Measurements from ENCODE around the gene PXDN.

PXDN gene

GRCh38 chr2:1607236-1607920 lies 136.9 kb downstream of the PXDN start:
- H3K23ac ChIP-seq (ENCODE audit: low read length), result no peak overlapping the region
- H3K4me1 ChIP-seq (ENCODE audit: control insufficient read depth, low read depth, low read length), result peaks cover 11% of the 10 kb centered on the region
- no peak overlapping the region for H3K9ac ChIP-seq (ENCODE audit: low read length)
- H3K4me2 ChIP-seq (ENCODE audit: low read length), result no peak overlapping the region
- H3K56ac ChIP-seq (ENCODE audit: low read length), result no peak overlapping the region
- no peak overlapping the region for H4K8ac ChIP-seq (ENCODE audit: low read depth, low read length)
- H4K5ac ChIP-seq (ENCODE audit: low read length), result no peak overlapping the region
- no peak for DNase-seq
- H3K4ac ChIP-seq (ENCODE audit: low read depth, low read length), result no peak overlapping the region
- no peak overlapping the region for H2AK5ac ChIP-seq (ENCODE audit: low read length)
- no peaks in the 10 kb centered on the region for H3K27me3 ChIP-seq (ENCODE audit: insufficient read depth, low read length, poor library complexity)
- no peak overlapping the region for H2BK15ac ChIP-seq (replicated peaks; ENCODE audit: low read depth)
- WGBS (ENCODE audit: extremely low coverage, insufficient coverage, low lambda C conversion rate), result no CpG with 5 or more reads among the region's 7 CpGs
- H3K4me3 ChIP-seq (ENCODE audit: low read length), result no peak overlapping the region
- H3K36me3 ChIP-seq (ENCODE audit: control insufficient read depth, insufficient read depth, low read length), result no peaks in the 10 kb centered on the region
- no peak overlapping the region for H2BK120ac ChIP-seq (ENCODE audit: low read depth, low read length)
- no peak overlapping the region for H3K27ac ChIP-seq (ENCODE audit: low read depth, low read length)
- H2BK5ac ChIP-seq (ENCODE audit: low read length), result no peak overlapping the region
- H3K18ac ChIP-seq (ENCODE audit: low read length), result no peak overlapping the region
- no peaks in the 10 kb centered on the region for H3K79me2 ChIP-seq (ENCODE audit: control insufficient read depth, insufficient read depth, low read length)
- no peaks in the 10 kb centered on the region for H3K79me1 ChIP-seq (ENCODE audit: low read length)

DNA sequence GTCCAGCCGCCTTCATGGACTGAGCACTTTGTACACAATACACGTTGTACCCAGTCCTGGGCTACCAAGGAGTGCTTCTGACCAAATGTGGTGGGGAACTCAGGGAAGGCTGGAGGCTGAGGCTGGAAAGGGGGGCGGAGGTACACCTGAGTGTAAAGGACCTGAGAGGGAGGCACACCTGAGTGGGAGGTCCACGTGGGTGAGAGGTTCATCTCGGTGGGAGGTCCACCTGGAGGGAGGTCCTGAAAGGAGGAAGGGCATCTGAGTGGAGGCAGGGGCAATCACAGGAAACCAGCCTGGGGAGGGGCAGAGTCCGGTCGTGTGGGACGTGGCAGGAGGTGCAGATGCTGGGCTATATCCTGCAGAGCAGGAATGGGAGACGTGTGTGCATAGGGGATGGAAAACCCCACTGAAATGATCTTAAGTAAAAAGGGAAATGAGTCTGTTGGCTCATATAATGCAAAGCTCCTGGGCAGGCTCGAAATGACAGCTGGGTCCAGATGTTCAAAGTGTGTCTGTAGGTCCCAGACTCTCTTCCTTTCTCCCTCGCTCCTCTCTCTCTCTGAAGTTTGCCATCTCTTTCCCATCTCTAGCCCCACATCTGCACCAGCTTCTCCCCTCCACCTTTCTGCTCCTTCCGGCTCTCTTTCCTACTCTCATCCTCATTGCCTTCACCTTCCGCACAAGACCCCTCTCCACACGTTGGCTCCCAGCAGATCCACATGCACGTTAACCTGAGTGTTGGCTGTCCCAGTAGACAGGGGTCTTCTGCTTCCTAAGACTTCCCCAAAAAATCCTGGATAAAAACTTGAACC lies 137.7 kb downstream of the PXDN start:
- H4K5ac ChIP-seq (ENCODE audit: low read length), result peak overlapping the region; percentile 38
- no peak for DNase-seq
- no peak overlapping the region for H2BK120ac ChIP-seq (ENCODE audit: low read depth, low read length)
- H3K27ac ChIP-seq (ENCODE audit: low read depth, low read length), result peak overlapping the region; percentile 57
- no peaks in the 10 kb centered on the region for H3K36me3 ChIP-seq (ENCODE audit: control insufficient read depth, insufficient read depth, low read length)
- H3K4me2 ChIP-seq (ENCODE audit: low read length), result no peak overlapping the region
- no peak overlapping the region for H3K23ac ChIP-seq (ENCODE audit: low read length)
- peaks cover 11% of the 10 kb centered on the region for H3K4me1 ChIP-seq (ENCODE audit: control insufficient read depth, low read depth, low read length)
- H2AK5ac ChIP-seq (ENCODE audit: low read length), result peak overlapping the region; percentile 93
- no peaks in the 10 kb centered on the region for H3K79me2 ChIP-seq (ENCODE audit: control insufficient read depth, insufficient read depth, low read length)
- no peak overlapping the region for H4K8ac ChIP-seq (ENCODE audit: low read depth, low read length)
- H3K9ac ChIP-seq (ENCODE audit: low read length), result no peak overlapping the region
- H3K4me3 ChIP-seq (ENCODE audit: low read length), result no peak overlapping the region
- peak overlapping the region; percentile 90 for H2BK5ac ChIP-seq (ENCODE audit: low read length)
- WGBS (ENCODE audit: extremely low coverage, insufficient coverage, low lambda C conversion rate), result no CpG with 5 or more reads among the region's 15 CpGs
- no peaks in the 10 kb centered on the region for H3K79me1 ChIP-seq (ENCODE audit: low read length)
- peak overlapping the region; percentile 0 for H3K18ac ChIP-seq (ENCODE audit: low read length)
- peak overlapping the region; percentile 59 for H3K56ac ChIP-seq (ENCODE audit: low read length)
- no peaks in the 10 kb centered on the region for H3K27me3 ChIP-seq (ENCODE audit: insufficient read depth, low read length, poor library complexity)
- H3K4ac ChIP-seq (ENCODE audit: low read depth, low read length), result no peak overlapping the region
- no peak overlapping the region for H2BK15ac ChIP-seq (replicated peaks; ENCODE audit: low read depth)

- Histone ChIP-seq H4K5ac (ENCODE audit: low read length) (peak overlapping the region; percentile 38), H2BK15ac (replicated peaks; ENCODE audit: low read depth) (no peak overlapping the region), H3K4me2 (ENCODE audit: low read length) (no peak overlapping the region), H2AK5ac (ENCODE audit: low read length) (peak overlapping the region; percentile 93), H3K4ac (ENCODE audit: low read depth, low read length) (no peak overlapping the region), H3K79me2 (ENCODE audit: control insufficient read depth, insufficient read depth, low read length) (no peaks in the 10 kb centered on the region), H3K4me1 (ENCODE audit: control insufficient read depth, low read depth, low read length) (peaks cover 11% of the 10 kb centered on the region), H4K8ac (ENCODE audit: low read depth, low read length) (no peak overlapping the region), H3K27ac (ENCODE audit: low read depth, low read length) (peak overlapping the region; percentile 57), H2BK5ac (ENCODE audit: low read length) (peak overlapping the region; percentile 90), H3K79me1 (ENCODE audit: low read length) (no peaks in the 10 kb centered on the region), H3K4me3 (ENCODE audit: low read length) (no peak overlapping the region), H3K36me3 (ENCODE audit: control insufficient read depth, insufficient read depth, low read length) (no peaks in the 10 kb centered on the region), H3K18ac (ENCODE audit: low read length) (peak overlapping the region; percentile 0), H3K27me3 (ENCODE audit: insufficient read depth, low read length, poor library complexity) (no peaks in the 10 kb centered on the region), H3K9ac (ENCODE audit: low read length) (no peak overlapping the region), H2BK120ac (ENCODE audit: low read depth, low read length) (no peak overlapping the region), H3K23ac (ENCODE audit: low read length) (no peak overlapping the region), H3K56ac (ENCODE audit: low read length) (peak overlapping the region; percentile 78)
- WGBS (ENCODE audit: extremely low coverage, insufficient coverage, low lambda C conversion rate), result no CpG with 5 or more reads among the region's 14 CpGs
- no peak for DNase-seq
Observed at GRCh38 chr2:1606046-1606400, 138.3 kb downstream of the PXDN start.

DNA sequence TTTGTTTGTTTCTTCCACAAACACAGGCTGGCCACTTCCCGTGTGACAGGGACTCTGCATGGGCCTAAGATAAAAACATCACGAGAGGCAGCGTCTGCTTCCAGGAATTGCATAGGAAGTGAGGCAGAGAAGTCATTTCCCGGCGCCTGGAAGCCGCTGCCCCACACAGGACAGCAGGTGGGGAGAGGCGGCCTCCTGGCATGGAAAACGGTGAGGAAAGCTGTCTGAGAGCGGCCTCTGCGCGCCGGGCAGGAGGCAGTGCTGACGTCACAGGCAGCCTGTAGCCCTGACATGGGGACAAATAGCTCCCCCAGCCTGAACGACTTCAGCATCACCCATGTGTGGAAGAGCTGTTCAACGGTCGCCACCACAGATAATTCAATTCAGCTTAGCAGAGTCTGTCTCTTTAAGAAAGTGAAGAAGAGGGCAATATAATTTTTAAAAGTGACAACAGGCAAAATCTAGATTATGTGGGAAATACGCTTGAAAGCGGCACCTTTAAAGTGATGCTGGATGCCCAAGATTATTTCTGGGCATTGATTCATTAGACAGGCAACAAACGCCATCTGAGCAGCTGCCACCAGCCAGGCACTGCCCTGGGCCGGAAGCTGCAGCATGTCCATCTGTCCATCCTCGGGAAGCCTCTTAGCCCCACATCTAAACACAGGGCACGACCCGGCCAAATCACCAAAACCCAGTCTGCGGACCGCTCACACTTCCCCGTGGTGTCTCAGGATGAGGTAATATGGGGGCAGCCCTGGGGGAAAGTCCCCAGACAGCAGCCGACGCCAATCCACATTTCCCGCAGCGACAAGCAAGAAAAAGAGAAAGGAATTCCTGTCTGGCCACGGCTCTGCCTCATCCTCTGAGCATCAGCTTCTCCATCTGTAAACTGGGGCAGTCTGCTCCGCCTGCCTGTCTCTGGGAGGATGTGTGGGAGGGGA lies 138.9 kb downstream of the PXDN start:
- Histone ChIP-seq H3K23ac (ENCODE audit: low read length) (no peak overlapping the region), H2AK5ac (ENCODE audit: low read length) (no peak overlapping the region), H3K4me2 (ENCODE audit: low read length) (no peak overlapping the region), H3K18ac (ENCODE audit: low read length) (no peak overlapping the region), H3K4me3 (ENCODE audit: low read length) (no peak overlapping the region), H3K9ac (ENCODE audit: low read length) (no peak overlapping the region), H2BK5ac (ENCODE audit: low read length) (peak overlapping the region; percentile 74), H3K56ac (ENCODE audit: low read length) (peak overlapping the region; percentile 66), H3K36me3 (ENCODE audit: control insufficient read depth, insufficient read depth, low read length) (no peaks in the 10 kb centered on the region), H4K8ac (ENCODE audit: low read depth, low read length) (no peak overlapping the region), H2BK120ac (ENCODE audit: low read depth, low read length) (no peak overlapping the region), H4K5ac (ENCODE audit: low read length) (no peak overlapping the region), H3K27ac (ENCODE audit: low read depth, low read length) (peak overlapping the region; percentile 57), H3K4me1 (ENCODE audit: control insufficient read depth, low read depth, low read length) (peaks cover 11% of the 10 kb centered on the region), H3K79me2 (ENCODE audit: control insufficient read depth, insufficient read depth, low read length) (no peaks in the 10 kb centered on the region), H2BK15ac (replicated peaks; ENCODE audit: low read depth) (no peak overlapping the region), H3K4ac (ENCODE audit: low read depth, low read length) (no peak overlapping the region), H3K79me1 (ENCODE audit: low read length) (no peaks in the 10 kb centered on the region), H3K27me3 (ENCODE audit: insufficient read depth, low read length, poor library complexity) (no peaks in the 10 kb centered on the region)
- WGBS (ENCODE audit: extremely low coverage, insufficient coverage, low lambda C conversion rate), result no CpG with 5 or more reads among the region's 32 CpGs
- DNase-seq, result peak; percentile 96

DNA sequence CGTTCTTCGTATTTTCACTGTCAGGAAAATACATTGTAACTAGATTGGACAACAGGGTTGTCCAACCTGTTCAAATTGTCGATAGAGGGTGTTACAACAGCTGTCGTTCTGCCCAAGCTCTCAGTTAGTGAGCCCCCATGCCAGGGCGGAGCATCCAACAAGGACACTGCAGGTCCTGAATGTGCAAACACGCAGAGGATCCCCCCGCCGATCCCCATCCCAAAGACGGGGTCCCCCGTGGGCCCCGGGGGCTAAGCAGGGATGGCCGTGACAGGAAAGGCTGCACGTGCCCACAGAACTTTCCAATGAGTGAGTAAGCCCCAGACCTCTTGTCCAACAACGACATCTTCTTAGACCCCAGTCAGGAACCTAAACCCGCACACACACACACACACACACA lies 140.8 kb downstream of the PXDN start:
- Histone ChIP-seq H3K36me3 (ENCODE audit: control insufficient read depth, insufficient read depth, low read length) (no peaks in the 10 kb centered on the region), H4K5ac (ENCODE audit: low read length) (no peak overlapping the region), H3K4ac (ENCODE audit: low read depth, low read length) (no peak overlapping the region), H3K4me3 (ENCODE audit: low read length) (no peak overlapping the region), H3K79me1 (ENCODE audit: low read length) (no peaks in the 10 kb centered on the region), H3K56ac (ENCODE audit: low read length) (no peak overlapping the region), H4K8ac (ENCODE audit: low read depth, low read length) (no peak overlapping the region), H3K18ac (ENCODE audit: low read length) (no peak overlapping the region), H3K79me2 (ENCODE audit: control insufficient read depth, insufficient read depth, low read length) (no peaks in the 10 kb centered on the region), H3K27me3 (ENCODE audit: insufficient read depth, low read length, poor library complexity) (no peaks in the 10 kb centered on the region), H3K4me2 (ENCODE audit: low read length) (no peak overlapping the region), H3K9ac (ENCODE audit: low read length) (no peak overlapping the region), H3K27ac (ENCODE audit: low read depth, low read length) (no peak overlapping the region), H2BK120ac (ENCODE audit: low read depth, low read length) (no peak overlapping the region), H3K23ac (ENCODE audit: low read length) (no peak overlapping the region), H3K4me1 (ENCODE audit: control insufficient read depth, low read depth, low read length) (peaks cover 11% of the 10 kb centered on the region), H2AK5ac (ENCODE audit: low read length) (no peak overlapping the region), H2BK15ac (replicated peaks; ENCODE audit: low read depth) (no peak overlapping the region), H2BK5ac (ENCODE audit: low read length) (no peak overlapping the region)
- DNase-seq, result no peak
- no CpG with 5 or more reads among the region's 15 CpGs for WGBS (ENCODE audit: extremely low coverage, insufficient coverage, low lambda C conversion rate)

Data from mesendoderm (in vitro differentiated cells).